OCI-LY7 (cell line): ENCODE data around the gene LHX5. TPM values are rescaled to one million over a fixed set of nuclear protein-coding genes. Genes with fewer than 3 reads are reported as not detected.

Experiments used
- BruUV-seq: library from RNA; stranded (reverse); fragments of 400-500 nt; replicated peaks from 2 replicates; lab custom pipeline; 2021; lab: Mats Ljungman, UMichigan
- CTCF ChIA-PET: fragments of 300-600 bp; sonication (Branson Sonifier 250); formaldehyde crosslinking; loops from one replicate; lab custom pipeline; 2022; ENCODE audit warnings: antibody characterized with exemption; ENCODE audit not compliant: unreplicated experiment; lab: Charles Lee
- POLR2A ChIA-PET: fragments of 300-600 bp; sonication (Branson Sonifier 250); formaldehyde crosslinking; loops from one replicate; lab custom pipeline; 2022; ENCODE audit warnings: antibody characterized with exemption; lab: Charles Lee
- DNase-seq: peaks from one replicate; pipeline ENCODE4 v3.0.0-alpha.2; 2015; ENCODE audit warnings: low spot score
- H2AFZ ChIP-seq: fragments of 200-600 bp; sonication (generic), shearing (Covaris generic); 2 replicates; pipeline ENCODE4 v1.6.1; 2014; ENCODE audit warnings: mild to moderate bottlenecking, antibody characterized with exemption, low read length, moderate library complexity
- H3K27ac ChIP-seq: fragments of 200-600 bp; sonication (generic); 2 replicates; pipeline ENCODE4 v1.5.1; 2014; ENCODE audit warnings: mixed run types, low read depth, mild to moderate bottlenecking, moderate library complexity, low read length, inconsistent platforms; ENCODE audit not compliant: poor library complexity, severe bottlenecking
- H3K36me3 ChIP-seq: fragments of 200-600 bp; sonication (generic); 2 replicates; pipeline ENCODE4 v1.6.1; 2014; ENCODE audit warnings: mild to moderate bottlenecking, antibody characterized with exemption, low read length, moderate library complexity, mixed read lengths; ENCODE audit not compliant: insufficient read depth
- H3K4me1 ChIP-seq: fragments of 200-600 bp; sonication (generic); 2 replicates; pipeline ENCODE4 v1.5.1; 2014; ENCODE audit warnings: mild to moderate bottlenecking, low read length; ENCODE audit not compliant: insufficient read depth, poor library complexity, severe bottlenecking
- H3K4me2 ChIP-seq: fragments of 200-600 bp; sonication (generic); 2 replicates; pipeline ENCODE4 v1.6.1; 2014; ENCODE audit warnings: mild to moderate bottlenecking, low read length
- H3K4me3 ChIP-seq: fragments of 200-600 bp; sonication (generic); 2 replicates; pipeline ENCODE4 v1.5.1; 2014; ENCODE audit warnings: mild to moderate bottlenecking, low read depth, low read length; ENCODE audit not compliant: poor library complexity, severe bottlenecking
- H3K79me2 ChIP-seq: fragments of 200-600 bp; sonication (generic); 2 replicates; pipeline ENCODE4 v1.6.1; 2016; ENCODE audit warnings: low read depth, mild to moderate bottlenecking, low read length, moderate library complexity, mixed read lengths; ENCODE audit not compliant: insufficient read depth
- H3K9me2 ChIP-seq: fragments of 200-600 bp; sonication (generic); 2 replicates; pipeline ENCODE4 v1.6.1; 2016; ENCODE audit warnings: mild to moderate bottlenecking, low read length, mixed read lengths; ENCODE audit not compliant: insufficient read depth
- H3K9me3 ChIP-seq: fragments of 200-600 bp; sonication (generic); 2 replicates; pipeline ENCODE4 v1.6.1; 2014; ENCODE audit warnings: mild to moderate bottlenecking, mixed run types, low read length, mixed read lengths
- H4K20me1 ChIP-seq: fragments of 200-600 bp; sonication (generic); 2 replicates; pipeline ENCODE4 v1.6.1; 2014; ENCODE audit warnings: mild to moderate bottlenecking, antibody characterized with exemption, low read length, moderate library complexity, mixed read lengths; ENCODE audit not compliant: insufficient read depth
- CTCF ChIP-seq: fragments of 200-600 bp; sonication (generic); conservative IDR thresholded peaks from 2 replicates; pipeline ENCODE4 v1.5.1; 2014; ENCODE audit warnings: mild to moderate bottlenecking, antibody characterized with exemption, low read length, moderate library complexity, mixed read lengths
- EZH2phosphoT487 ChIP-seq: fragments of 200-600 bp; sonication (generic); IDR thresholded peaks from 2 replicates; pipeline ENCODE4 v1.6.1; 2018; ENCODE audit warnings: low read depth, borderline replicate concordance, mild to moderate bottlenecking, mixed run types, antibody characterized with exemption, low read length, moderate library complexity, mixed read lengths
- intact Hi-C: fragments of 100-400 bp; cut with micrococcal nuclease; formaldehyde crosslinking; loops from one replicate; pipeline ENCODE4 v1.10.0; 2022; ENCODE audit not compliant: unreplicated experiment
- total RNA-seq, 2 experiments: library from RNA; depleted of rRNA in 1 of 2; stranded (reverse); fragments of >200 nt in 1 of 2; shearing (Covaris generic) in 1 of 2; gene quantifications; 2 replicates each; pipeline ENCODE4 v1.2.3, GENCODE V29; 2014 to 2022

The LHX5 gene
- total RNA-seq, 2 experiments from 2014 or later = not detected

DNA sequence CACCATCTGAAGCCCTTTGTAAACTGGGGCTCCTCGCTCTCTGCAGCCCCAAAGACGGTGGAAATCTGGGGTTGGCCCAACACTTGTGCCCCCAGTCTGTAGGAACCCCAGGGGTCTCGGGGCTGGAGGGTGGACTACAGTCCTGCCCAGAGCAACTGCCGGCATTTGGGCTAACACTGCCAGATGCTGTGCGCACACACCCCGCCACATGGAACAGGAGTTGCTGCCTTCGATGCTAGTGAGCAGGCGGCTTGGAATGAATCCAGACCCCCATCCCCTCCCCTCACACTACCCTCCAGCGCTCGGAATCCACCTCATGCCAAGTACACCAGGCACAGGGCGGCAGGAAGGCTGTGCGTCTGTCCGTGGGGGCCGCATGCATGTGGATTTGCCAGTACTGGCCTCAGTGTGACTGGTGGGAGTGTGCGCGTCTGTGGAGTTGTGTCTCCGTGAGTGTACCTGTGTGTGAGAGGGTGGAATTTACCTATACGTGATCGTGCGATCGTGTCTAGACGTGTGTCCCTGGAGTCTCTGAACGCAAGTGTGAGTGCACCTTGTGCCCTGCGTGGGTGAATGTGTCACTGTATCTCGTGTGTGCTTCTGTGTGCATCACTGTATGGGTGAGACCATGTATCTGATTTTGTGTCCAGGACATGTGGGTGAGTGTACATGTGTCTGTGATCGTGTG is 5.1 kb downstream of the LHX5 start:
- no peak overlapping the region for H3K4me2 ChIP-seq
- no peak overlapping the region for H2AFZ ChIP-seq
- CTCF ChIA-PET = no interaction called here
- no peaks in the 10 kb centered on the region for H3K9me3 ChIP-seq
- H3K4me3 ChIP-seq = no peak overlapping the region
- no TSS peak for BruUV-seq
- no peak for DNase-seq
- intact Hi-C loops = no loop called here
- no peak for TF ChIP-seq EZH2phosphoT487
- TF ChIP-seq CTCF = no peak
- H3K27ac ChIP-seq = no peak overlapping the region
- H4K20me1 ChIP-seq = no peaks in the 10 kb centered on the region
- no peaks in the 10 kb centered on the region for H3K9me2 ChIP-seq
- H3K79me2 ChIP-seq = no peaks in the 10 kb centered on the region
- H3K4me1 ChIP-seq = no peaks in the 10 kb centered on the region
- H3K36me3 ChIP-seq = no peaks in the 10 kb centered on the region
- POLR2A ChIA-PET = no interaction called here

GRCh38 chr12:113465808-113466453 is 5.7 kb downstream of the LHX5 start:
- no peak for TF ChIP-seq CTCF
- TF ChIP-seq EZH2phosphoT487 = no peak
- no peaks in the 10 kb centered on the region for H3K9me2 ChIP-seq
- POLR2A ChIA-PET = no interaction called here
- no peaks in the 10 kb centered on the region for H3K36me3 ChIP-seq
- H3K4me2 ChIP-seq = no peak overlapping the region
- H4K20me1 ChIP-seq = no peaks in the 10 kb centered on the region
- no peaks in the 10 kb centered on the region for H3K4me1 ChIP-seq
- no peaks in the 10 kb centered on the region for H3K9me3 ChIP-seq
- H3K79me2 ChIP-seq = no peaks in the 10 kb centered on the region
- intact Hi-C loops = no loop called here
- CTCF ChIA-PET = no interaction called here
- BruUV-seq = no TSS peak
- H3K4me3 ChIP-seq = no peak overlapping the region
- H2AFZ ChIP-seq = no peak overlapping the region
- no peak for DNase-seq
- no peak overlapping the region for H3K27ac ChIP-seq
